Suprapubic skin (tissue), 4 donors: ENCODE results near the gene MOCOS. TPM values are rescaled to one million over a fixed set of nuclear protein-coding genes. Genes with fewer than 3 reads are reported as not detected.

Experiments used
- DNase-seq, 2 donors: peaks; one replicate each; pipeline ENCODE4 v3.0.0-alpha.2; 2019; ENCODE audit warnings: low spot score in 2 of 2
- H3K27ac ChIP-seq: fragments of 200-600 bp; sonication (generic); one replicate; pipeline ENCODE4 v1.5.1; 2019
- H3K27me3 ChIP-seq: fragments of 200-600 bp; sonication (generic); one replicate; pipeline ENCODE4 v1.5.1; 2019
- H3K36me3 ChIP-seq: fragments of 200-600 bp; sonication (generic); one replicate; pipeline ENCODE4 v1.5.1; 2019
- H3K4me1 ChIP-seq: fragments of 200-600 bp; sonication (generic); one replicate; pipeline ENCODE4 v1.5.1; 2019
- H3K4me3 ChIP-seq: fragments of 200-600 bp; sonication (generic); one replicate; pipeline ENCODE4 v1.5.1; 2019; ENCODE audit warnings: mild to moderate bottlenecking
- H3K9me3 ChIP-seq: fragments of 200-600 bp; sonication (generic); one replicate; pipeline ENCODE4 v1.5.1; 2019
- EP300 ChIP-seq: sonication (generic); formaldehyde crosslinking; IDR thresholded peaks from one replicate; pipeline ENCODE4 v1.6.1; 2017; ENCODE audit warnings: antibody characterized with exemption
- POLR2A ChIP-seq, 2 donors: fragments of 450-650 bp; IDR thresholded peaks; one replicate each; pipeline ENCODE4 v1.6.1; 2017; ENCODE audit warnings: antibody characterized with exemption in 2 of 2, mild to moderate bottlenecking in 2 of 2, moderate library complexity in 2 of 2
- POLR2AphosphoS5 ChIP-seq, 3 donors: sonication (generic); formaldehyde crosslinking; IDR thresholded peaks; one replicate each; pipeline ENCODE4 v1.6.1; 2017; ENCODE audit warnings: antibody characterized with exemption in 3 of 3
- WGBS: methylation state at CpG from one replicate; pipeline ENCODE4 v1.1.5; 2018; 5-methylcytosine and 5-hydroxymethylcytosine counted together
- total RNA-seq, 4 donors: library from RNA; depleted of rRNA; stranded (reverse); fragments of >200 nt; gene quantifications; one replicate each; pipeline ENCODE4 v1.1.0, GENCODE V29; 2016
- TF ChIP-seq, protein P1 (sequence below), 2 donors: fragments of 200-600 bp in 1 of 2; fragments of 450-650 bp in 1 of 2; sonication (generic) in 1 of 2; IDR thresholded peaks; one replicate each; pipeline ENCODE4 v1.5.1; 2016 to 2019; ENCODE audit warnings: antibody characterized with exemption in 2 of 2, mild to moderate bottlenecking in 1 of 2, moderate library complexity in 1 of 2

Gene MOCOS
- total RNA-seq, 4 donors from 2014 or later: 4.6 to 9.2 (median 6.4) TPM

DNA sequence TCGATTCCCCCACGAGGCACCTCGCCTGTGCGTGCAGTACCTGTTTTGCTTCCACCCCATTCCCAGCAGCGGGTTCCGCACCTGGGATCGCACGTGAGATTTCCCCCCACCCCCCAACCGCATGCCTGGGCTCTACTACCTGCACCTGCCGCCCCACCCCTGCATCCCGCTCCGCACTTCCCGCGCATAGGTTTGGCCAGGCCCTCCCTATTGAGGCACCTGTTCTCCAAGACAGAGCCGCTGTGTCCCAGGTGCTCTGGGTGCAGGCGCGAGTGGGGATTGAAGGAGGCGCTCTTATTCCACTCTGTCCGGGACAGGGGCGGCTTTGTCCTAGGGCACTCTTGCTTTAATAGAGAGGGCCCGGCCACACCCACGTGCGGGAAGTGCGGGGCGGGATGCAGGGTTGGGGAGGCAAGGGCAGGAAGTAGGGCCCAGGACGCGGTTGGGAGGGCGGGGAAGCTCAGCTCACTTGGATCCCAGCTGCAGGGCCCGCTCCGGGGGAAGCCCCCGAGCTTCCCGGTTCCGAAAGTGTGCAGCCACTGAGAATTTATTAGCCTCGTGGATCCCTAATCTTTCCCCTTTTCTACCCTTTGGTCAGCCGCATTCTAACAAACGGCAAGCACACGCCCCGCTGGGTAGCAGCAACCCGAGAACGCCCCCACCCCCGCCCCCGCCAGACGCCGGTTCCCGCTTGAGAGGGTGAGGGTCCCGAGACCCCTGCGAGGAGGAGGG, 670 bp upstream of the MOCOS start:
- Histone ChIP-seq H3K27ac (no peak overlapping the region), H3K4me3 (peak overlapping the region; percentile 75), H3K27me3 (no peaks in the 10 kb centered on the region), H3K36me3 (no peaks in the 10 kb centered on the region), H3K9me3 (no peaks in the 10 kb centered on the region), H3K4me1 (peaks cover 18% of the 10 kb centered on the region)
- DNase-seq: peak in 1 of 2 donors; percentile 68
- 4% methylated on average over 17 of the region's 47 CpGs for WGBS
- TF ChIP-seq POLR2AphosphoS5 (IDR thresholded peaks at IDR 0.05) (no peak), EP300 (no peak), POLR2A (IDR thresholded peaks at IDR 0.05) (no peak)
- TF ChIP-seq, protein P1, sequence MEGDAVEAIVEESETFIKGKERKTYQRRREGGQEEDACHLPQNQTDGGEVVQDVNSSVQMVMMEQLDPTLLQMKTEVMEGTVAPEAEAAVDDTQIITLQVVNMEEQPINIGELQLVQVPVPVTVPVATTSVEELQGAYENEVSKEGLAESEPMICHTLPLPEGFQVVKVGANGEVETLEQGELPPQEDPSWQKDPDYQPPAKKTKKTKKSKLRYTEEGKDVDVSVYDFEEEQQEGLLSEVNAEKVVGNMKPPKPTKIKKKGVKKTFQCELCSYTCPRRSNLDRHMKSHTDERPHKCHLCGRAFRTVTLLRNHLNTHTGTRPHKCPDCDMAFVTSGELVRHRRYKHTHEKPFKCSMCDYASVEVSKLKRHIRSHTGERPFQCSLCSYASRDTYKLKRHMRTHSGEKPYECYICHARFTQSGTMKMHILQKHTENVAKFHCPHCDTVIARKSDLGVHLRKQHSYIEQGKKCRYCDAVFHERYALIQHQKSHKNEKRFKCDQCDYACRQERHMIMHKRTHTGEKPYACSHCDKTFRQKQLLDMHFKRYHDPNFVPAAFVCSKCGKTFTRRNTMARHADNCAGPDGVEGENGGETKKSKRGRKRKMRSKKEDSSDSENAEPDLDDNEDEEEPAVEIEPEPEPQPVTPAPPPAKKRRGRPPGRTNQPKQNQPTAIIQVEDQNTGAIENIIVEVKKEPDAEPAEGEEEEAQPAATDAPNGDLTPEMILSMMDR (IDR thresholded peaks at IDR 0.05): no peak

DNA sequence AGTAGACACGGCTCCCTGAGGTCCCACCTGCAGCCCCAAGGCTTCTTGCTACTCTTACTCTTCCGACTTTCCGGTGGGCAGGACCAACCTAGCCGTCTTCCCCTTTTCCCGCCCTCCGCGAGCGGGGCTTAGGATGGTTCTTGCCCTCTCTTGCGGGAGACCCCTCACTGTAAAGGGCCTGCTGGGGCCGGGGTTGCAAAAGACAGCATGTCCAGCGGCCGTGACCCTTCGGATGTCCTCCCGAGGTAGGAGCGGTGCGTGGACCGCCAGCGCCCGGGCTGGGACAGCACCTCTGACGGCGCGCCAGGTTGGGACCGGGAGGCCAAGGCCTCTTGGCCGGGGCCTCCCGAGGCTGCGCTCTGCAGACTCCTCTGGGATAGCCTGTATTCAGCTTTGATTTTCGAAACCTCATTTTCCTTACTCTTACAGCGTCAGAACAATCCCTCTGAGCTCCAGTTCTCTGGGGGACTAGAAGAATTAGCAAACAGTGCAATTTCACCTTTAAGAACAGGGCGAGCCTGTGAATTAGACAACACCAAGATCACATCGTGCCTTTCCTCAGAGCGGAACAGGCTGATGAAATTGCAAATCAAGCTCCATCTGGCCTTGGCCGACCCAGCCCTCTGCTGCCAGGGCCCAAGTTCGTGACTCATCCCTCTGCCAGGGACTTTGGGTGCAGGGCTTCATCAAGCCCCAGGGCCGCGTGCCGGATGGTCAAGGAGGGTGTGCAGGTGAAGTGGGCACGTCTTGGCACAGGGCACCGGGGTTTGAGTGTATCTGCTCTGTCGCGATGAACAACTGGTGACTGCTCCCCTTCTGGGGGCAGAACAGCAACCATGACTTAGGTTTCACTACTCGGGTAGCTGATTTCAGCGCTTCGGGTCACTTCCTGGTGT, 777 bp downstream of the MOCOS start:
- H3K27ac ChIP-seq: peak overlapping the region; percentile 47
- H3K4me1 ChIP-seq: peaks cover 18% of the 10 kb centered on the region
- TF ChIP-seq POLR2AphosphoS5 (IDR thresholded peaks at IDR 0.05): no peak
- TF ChIP-seq, protein P1 (IDR thresholded peaks at IDR 0.05): no peak
- no peak for TF ChIP-seq POLR2A (IDR thresholded peaks at IDR 0.05)
- TF ChIP-seq EP300: no peak
- WGBS: 32% methylated on average over 38 of the region's 43 CpGs
- H3K9me3 ChIP-seq: no peaks in the 10 kb centered on the region
- H3K36me3 ChIP-seq: no peaks in the 10 kb centered on the region
- no peaks in the 10 kb centered on the region for H3K27me3 ChIP-seq
- DNase-seq: peak; percentile 70 to 82
- peak overlapping the region; percentile 75 for H3K4me3 ChIP-seq

DNA sequence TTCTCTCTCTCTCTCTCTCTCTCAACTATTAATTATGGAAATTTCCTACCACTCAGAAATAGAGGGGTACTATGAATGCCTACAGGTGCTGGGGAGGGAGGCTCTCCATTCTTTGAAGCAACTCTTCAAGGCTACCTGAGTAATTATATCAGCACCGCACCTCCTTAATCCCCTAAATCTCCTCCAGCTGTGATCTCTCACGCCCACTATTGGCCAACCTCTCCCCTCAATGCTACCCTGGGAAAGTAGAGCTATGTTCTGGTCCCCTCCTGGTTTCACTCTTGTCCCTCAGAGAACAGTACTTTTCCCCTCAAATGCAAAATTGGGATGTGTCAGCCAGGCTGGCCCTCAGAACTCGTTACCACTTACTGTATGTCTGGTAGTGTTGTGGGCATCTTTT, 1.6 kb downstream of the MOCOS start:
- 87% methylated on average over 3 of the region's 3 CpGs for WGBS
- no peaks in the 10 kb centered on the region for H3K9me3 ChIP-seq
- TF ChIP-seq, protein P1 (IDR thresholded peaks at IDR 0.05): no peak
- TF ChIP-seq POLR2A (IDR thresholded peaks at IDR 0.05) (no peak), POLR2AphosphoS5 (IDR thresholded peaks at IDR 0.05) (no peak), EP300 (no peak)
- no peak for DNase-seq
- H3K4me1 ChIP-seq: peaks cover 18% of the 10 kb centered on the region
- H3K27ac ChIP-seq: no peak overlapping the region
- no peaks in the 10 kb centered on the region for H3K27me3 ChIP-seq
- no peaks in the 10 kb centered on the region for H3K36me3 ChIP-seq
- H3K4me3 ChIP-seq: no peak overlapping the region

DNA sequence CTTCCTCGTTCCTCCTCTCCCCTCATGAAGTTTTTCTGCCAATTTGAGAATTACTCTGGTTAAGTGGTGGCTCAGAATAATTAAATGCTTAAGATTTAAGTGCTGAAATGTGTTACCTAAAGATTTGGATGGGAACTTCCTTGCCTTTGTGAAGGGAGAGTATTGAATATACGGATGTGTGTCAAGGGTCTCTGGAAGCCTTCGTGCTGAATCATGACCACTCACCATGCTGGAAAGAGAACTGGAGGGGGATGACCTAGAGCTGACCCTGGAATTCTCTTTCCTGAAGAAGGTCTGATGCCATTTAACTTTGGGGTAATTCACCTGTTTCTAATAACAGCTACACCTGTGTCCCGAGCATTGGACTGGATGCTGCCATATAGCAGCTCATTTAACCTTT, 2.2 kb downstream of the MOCOS start:
- 79% methylated on average over 4 of the region's 4 CpGs for WGBS
- H3K9me3 ChIP-seq: no peaks in the 10 kb centered on the region
- no peak overlapping the region for H3K4me3 ChIP-seq
- TF ChIP-seq, protein P1 (IDR thresholded peaks at IDR 0.05): no peak
- peaks cover 18% of the 10 kb centered on the region for H3K4me1 ChIP-seq
- no peaks in the 10 kb centered on the region for H3K27me3 ChIP-seq
- no peak for DNase-seq
- no peak overlapping the region for H3K27ac ChIP-seq
- H3K36me3 ChIP-seq: no peaks in the 10 kb centered on the region

DNA sequence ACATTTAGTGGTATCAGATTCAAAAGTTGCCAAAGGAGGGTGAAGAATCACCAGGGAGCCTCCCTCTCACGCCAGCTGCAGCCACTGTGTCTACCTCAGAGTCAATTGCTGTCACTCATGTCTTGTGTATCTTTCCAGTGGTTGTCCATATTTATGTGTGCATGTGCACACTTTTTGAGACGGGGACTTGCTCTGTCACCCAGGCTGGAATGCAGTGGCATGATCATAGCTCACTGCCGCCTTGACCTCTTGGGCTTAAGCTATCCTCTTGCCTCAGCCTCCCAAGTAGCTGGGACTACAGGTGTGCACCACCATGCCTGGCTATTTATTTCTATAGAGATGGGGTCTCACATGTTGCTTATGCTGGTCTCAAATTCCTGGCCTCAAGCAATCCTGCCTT, 4.0 kb downstream of the MOCOS start:
- Histone ChIP-seq H3K27ac (no peak overlapping the region), H3K27me3 (no peaks in the 10 kb centered on the region), H3K4me1 (peaks cover 16% of the 10 kb centered on the region), H3K9me3 (no peaks in the 10 kb centered on the region), H3K4me3 (no peak overlapping the region), H3K36me3 (no peaks in the 10 kb centered on the region)
- 98% methylated on average over 3 of the region's 3 CpGs for WGBS
- TF ChIP-seq, protein P1 (IDR thresholded peaks at IDR 0.05): no peak
- TF ChIP-seq EP300: no peak
- TF ChIP-seq POLR2AphosphoS5 (IDR thresholded peaks at IDR 0.05): no peak
- no peak for TF ChIP-seq POLR2A (IDR thresholded peaks at IDR 0.05)
- DNase-seq: no peak
